Epithelial cell of proximal tubule (primary cell): Measurements from ENCODE around the gene MBNL1. TPM values are rescaled to one million over a fixed set of nuclear protein-coding genes. Genes with fewer than 3 reads are reported as not detected.

Source experiments
- DNase-seq: peaks from one replicate; pipeline ENCODE4 v3.0.0-alpha.2; 2011; ENCODE audit warnings: low read depth
- H3K4me3 ChIP-seq: 2 replicates; pipeline ENCODE4 v1.5.1; 2011; ENCODE audit warnings: low read depth, mild to moderate bottlenecking, low read length
- CTCF ChIP-seq: conservative IDR thresholded peaks from 2 replicates; pipeline ENCODE4 v1.5.1; 2012; ENCODE audit warnings: low read depth, mild to moderate bottlenecking, low read length
- total RNA-seq: library from RNA; depleted of rRNA; stranded (reverse); fragments of >200 nt; gene quantifications from 2 replicates; pipeline ENCODE4 v1.2.3, GENCODE V29; 2015

Gene MBNL1
- total RNA-seq, 1 donor from 2014 or later = 75.3 TPM

GRCh38 chr3:152266221-152266995, 2.3 kb upstream of the MBNL1 start:
- DNase-seq = peak; percentile 73
- no peak overlapping the region for H3K4me3 ChIP-seq
- TF ChIP-seq CTCF = no peak

GRCh38 chr3:152267831-152268554, 736 bp upstream of the MBNL1 start:
- no peak for TF ChIP-seq CTCF
- peak overlapping the region; percentile 87 for H3K4me3 ChIP-seq
- DNase-seq = no peak

- no peak for DNase-seq
- H3K4me3 ChIP-seq = peak overlapping the region; percentile 87
- TF ChIP-seq CTCF = no peak
Measured at GRCh38 chr3:152269056-152269830, 514 bp downstream of the MBNL1 start.

GRCh38 chr3:152269831-152270734, 1.4 kb downstream of the MBNL1 start:
- no peak for TF ChIP-seq CTCF
- no peak for DNase-seq
- peak overlapping the region; percentile 87 for H3K4me3 ChIP-seq

- H3K4me3 ChIP-seq = peak overlapping the region; percentile 87
- no peak for DNase-seq
- TF ChIP-seq CTCF = no peak
Measured at GRCh38 chr3:152270937-152271336, 2.2 kb downstream of the MBNL1 start.

- no peak for DNase-seq
- peak overlapping the region; percentile 87 for H3K4me3 ChIP-seq
- no peak for TF ChIP-seq CTCF
Measured at GRCh38 chr3:152271501-152272236, 2.9 kb downstream of the MBNL1 start.
